Astrocyte (in vitro differentiated cells and primary cell): ENCODE measurements around the gene PMS2. TPM values are rescaled to one million over a fixed set of nuclear protein-coding genes. Genes with fewer than 3 reads are reported as not detected.

Source experiments
- DNase-seq: peaks from one replicate; pipeline ENCODE4 v3.0.0-alpha.2; 2010; ENCODE audit warnings: low read depth
- FAIRE-seq: peaks from 2 replicates; lab custom pipeline; 2011; peaks lifted over from hg19 to GRCh38; lab: Jason Lieb, UNC
- H2AFZ ChIP-seq: 2 replicates; pipeline ENCODE4 v1.6.0; 2012; ENCODE audit warnings: low read depth, low read length, inconsistent platforms
- H3K27ac ChIP-seq: 2 replicates; pipeline ENCODE4 v1.5.1; 2011; ENCODE audit warnings: low read depth, low read length, inconsistent platforms
- H3K27me3 ChIP-seq: 2 replicates; pipeline ENCODE4 v1.6.0; 2011; ENCODE audit warnings: low read length, inconsistent platforms; ENCODE audit not compliant: insufficient read depth
- H3K36me3 ChIP-seq: 2 replicates; pipeline ENCODE4 v1.5.1; 2011; ENCODE audit warnings: low read length, inconsistent platforms; ENCODE audit not compliant: insufficient read depth
- H3K4me1 ChIP-seq: 2 replicates; pipeline ENCODE4 v1.5.1; 2011; ENCODE audit warnings: low read length, inconsistent platforms; ENCODE audit not compliant: insufficient read depth
- H3K4me2 ChIP-seq: 2 replicates; pipeline ENCODE4 v1.6.0; 2012; ENCODE audit warnings: low read length, inconsistent platforms
- H3K4me3 ChIP-seq: 2 replicates; pipeline ENCODE4 v1.5.1; 2011; ENCODE audit warnings: low read depth, mild to moderate bottlenecking, low read length, inconsistent platforms; ENCODE audit not compliant: insufficient read depth
- H3K79me2 ChIP-seq: 2 replicates; pipeline ENCODE4 v1.6.0; 2012; ENCODE audit warnings: mild to moderate bottlenecking, low read length, inconsistent platforms; ENCODE audit not compliant: insufficient read depth
- H3K9ac ChIP-seq: 2 replicates; pipeline ENCODE4 v1.6.0; 2012; ENCODE audit warnings: mild to moderate bottlenecking, low read length, inconsistent platforms
- H3K9me3 ChIP-seq: 2 replicates; pipeline ENCODE4 v1.5.1; 2012; ENCODE audit warnings: low read depth, mild to moderate bottlenecking, low read length, inconsistent platforms; ENCODE audit not compliant: insufficient read depth
- H4K20me1 ChIP-seq: 2 replicates; pipeline ENCODE4 v1.6.0; 2012; ENCODE audit warnings: low read length, inconsistent platforms; ENCODE audit not compliant: insufficient read depth
- H3K27ac Mint-ChIP-seq: one replicate; pipeline ENCODE4 v1.8.0; 2021; ENCODE audit warnings: mild to moderate bottlenecking, mixed read lengths; ENCODE audit not compliant: unreplicated experiment
- H3K27me3 Mint-ChIP-seq: one replicate; pipeline ENCODE4 v1.8.0; 2021; ENCODE audit warnings: low read depth, mixed read lengths; ENCODE audit not compliant: unreplicated experiment
- H3K36me3 Mint-ChIP-seq: one replicate; pipeline ENCODE4 v1.8.0; 2021; ENCODE audit warnings: low read depth, mixed read lengths; ENCODE audit not compliant: unreplicated experiment
- H3K4me1 Mint-ChIP-seq: one replicate; pipeline ENCODE4 v1.8.0; 2021; ENCODE audit warnings: low read depth, mixed read lengths; ENCODE audit not compliant: unreplicated experiment
- H3K4me3 Mint-ChIP-seq: one replicate; pipeline ENCODE4 v1.8.0; 2021; ENCODE audit warnings: mild to moderate bottlenecking, moderate library complexity, mixed read lengths; ENCODE audit not compliant: unreplicated experiment
- H3K9me3 Mint-ChIP-seq: one replicate; pipeline ENCODE4 v1.8.0; 2021; ENCODE audit warnings: mild to moderate bottlenecking, mixed read lengths; ENCODE audit not compliant: unreplicated experiment
- CTCF ChIP-seq: IDR thresholded peaks from 2 replicates; pipeline ENCODE4 v1.5.1; 2011; ENCODE audit warnings: low read depth, mild to moderate bottlenecking, inconsistent platforms, low read length, moderate library complexity; ENCODE audit not compliant: insufficient read depth
- EZH2 ChIP-seq: IDR thresholded peaks from 2 replicates; pipeline ENCODE4 v1.6.1; 2012; ENCODE audit warnings: mild to moderate bottlenecking, low read length, inconsistent platforms; ENCODE audit not compliant: insufficient read depth
- total RNA-seq: library from RNA; stranded (reverse); gene quantifications from 2 replicates; pipeline ENCODE4 v1.2.1, GENCODE V29; 2021

PMS2 gene
- total RNA-seq, 1 donor from 2014 or later: 15.3 TPM

- peaks cover 23% of the 10 kb centered on the region for H3K36me3 Mint-ChIP-seq
Observed at GRCh38 chr7:6032167-6032566, 23.3 kb upstream of the PMS2 start.

DNA sequence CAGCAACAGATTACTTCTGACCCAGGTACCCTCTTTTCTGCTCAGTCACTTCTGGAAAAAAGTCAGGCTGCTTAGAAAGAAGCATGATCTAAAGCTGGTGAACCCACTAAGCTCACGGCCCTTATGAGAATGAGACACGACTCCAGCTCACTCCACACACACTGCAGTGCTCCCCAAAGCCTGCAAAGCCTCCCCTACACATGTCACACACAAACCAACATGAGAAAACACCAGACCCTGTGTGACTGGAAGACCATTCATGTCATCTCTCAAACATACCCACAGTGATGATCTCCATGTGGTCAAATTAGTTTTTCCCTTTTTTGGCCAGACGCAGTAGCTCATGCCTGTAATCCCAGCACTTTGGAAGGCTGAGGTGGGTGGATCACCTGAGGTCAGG is 22.7 kb upstream of the PMS2 start:
- TF ChIP-seq CTCF: no peak
- Histone ChIP-seq H3K27me3 (no peaks in the 10 kb centered on the region), H3K4me3 (no peak overlapping the region), H3K9ac (no peak overlapping the region), H3K9me3 (no peaks in the 10 kb centered on the region), H3K36me3 (peaks cover 54% of the 10 kb centered on the region), H4K20me1 (peaks cover 22% of the 10 kb centered on the region), H3K79me2 (peaks cover 10% of the 10 kb centered on the region), H2AFZ (no peak overlapping the region), H3K4me1 (no peaks in the 10 kb centered on the region), H3K4me2 (no peak overlapping the region), H3K27ac (no peak overlapping the region)
- no peak overlapping the region for H3K4me3 Mint-ChIP-seq
- FAIRE-seq (no peak), DNase-seq (no peak)
- H3K36me3 Mint-ChIP-seq: peaks cover 27% of the 10 kb centered on the region
- H3K4me1 Mint-ChIP-seq: no peaks in the 10 kb centered on the region
- no peak overlapping the region for H3K27ac Mint-ChIP-seq
- no peaks in the 10 kb centered on the region for H3K27me3 Mint-ChIP-seq
- no peaks in the 10 kb centered on the region for H3K9me3 Mint-ChIP-seq

More at GRCh38 chr7:6032167-6032566, 23.3 kb upstream of the PMS2 start:
- H3K27me3 Mint-ChIP-seq: no peaks in the 10 kb centered on the region
- no peaks in the 10 kb centered on the region for H3K4me1 Mint-ChIP-seq
- Histone ChIP-seq H3K9ac (no peak overlapping the region), H2AFZ (no peak overlapping the region), H3K27me3 (no peaks in the 10 kb centered on the region), H3K4me2 (no peak overlapping the region), H3K79me2 (peaks cover 10% of the 10 kb centered on the region), H3K36me3 (peaks cover 53% of the 10 kb centered on the region), H3K4me1 (no peaks in the 10 kb centered on the region), H3K9me3 (no peaks in the 10 kb centered on the region), H3K4me3 (no peak overlapping the region), H3K27ac (no peak overlapping the region), H4K20me1 (peaks cover 22% of the 10 kb centered on the region)
- FAIRE-seq: no peak
- no peaks in the 10 kb centered on the region for H3K9me3 Mint-ChIP-seq
- H3K27ac Mint-ChIP-seq: no peak overlapping the region
- no peak for TF ChIP-seq EZH2
- TF ChIP-seq CTCF: no peak
- no peak for DNase-seq
- H3K4me3 Mint-ChIP-seq: no peak overlapping the region

- no peak within 1 kb of the TSS for H3K27ac Mint-ChIP-seq
- no peaks in the 10 kb centered on the region for H3K27me3 ChIP-seq
- H3K4me3 Mint-ChIP-seq: no peak within 1 kb of the TSS
- H3K4me2 ChIP-seq: no peak within 1 kb of the TSS
- DNase-seq: no peak
- peaks cover 51% of the 10 kb centered on the region for H3K36me3 ChIP-seq
- no peak within 1 kb of the TSS for H2AFZ ChIP-seq
- H4K20me1 ChIP-seq: peaks cover 22% of the 10 kb centered on the region
- no peak within 1 kb of the TSS for H3K9ac ChIP-seq
- H3K36me3 Mint-ChIP-seq: peaks cover 31% of the 10 kb centered on the region
- no peaks in the 10 kb centered on the region for H3K4me1 ChIP-seq
- no peak for FAIRE-seq
- no peaks in the 10 kb centered on the region for H3K27me3 Mint-ChIP-seq
- TF ChIP-seq EZH2 (no peak), CTCF (no peak)
- no peak within 1 kb of the TSS for H3K4me3 ChIP-seq
- no peaks in the 10 kb centered on the region for H3K9me3 Mint-ChIP-seq
- no peak within 1 kb of the TSS for H3K27ac ChIP-seq
- peaks cover 10% of the 10 kb centered on the region for H3K79me2 ChIP-seq
- peaks cover 3% of the 10 kb centered on the region for H3K4me1 Mint-ChIP-seq
- no peaks in the 10 kb centered on the region for H3K9me3 ChIP-seq
Observed at GRCh38 chr7:6030988-6031387, 22.1 kb upstream of the PMS2 start, which contains the start of gene ANKRD61. ANKRD61 (plus strand) TSS chr7:6031376; CDS start chr7:6031376, 0 bp downstream.
